B cell (primary cell): ENCODE results near the gene ABHD18. TPM values are rescaled to one million over a fixed set of nuclear protein-coding genes. Genes with fewer than 3 reads are reported as not detected.

Experiments used
- ATAC-seq: fragments of 200-7000 bp; cut with Tn5 transposase; one replicate; pipeline ENCODE4 v1.10.0; 2021; ENCODE audit warnings: low read depth, mild to moderate bottlenecking, moderate number of reproducible peaks, moderate library complexity
- CTCF ChIA-PET: fragments of 350-600 bp; sonication (Branson Sonifier 250); formaldehyde crosslinking; loops from one replicate; lab custom pipeline; 2021; ENCODE audit warnings: antibody characterized with exemption, inconsistent platforms; lab: Charles Lee
- POLR2A ChIA-PET: fragments of 350-600 bp; sonication (Branson Sonifier 250); formaldehyde crosslinking; loops from one replicate; lab custom pipeline; 2021; ENCODE audit warnings: antibody characterized with exemption; lab: Charles Lee
- DNase-seq: peaks from one replicate; pipeline ENCODE4 v3.0.0; 2013
- H2AFZ ChIP-seq: 2 replicates; pipeline ENCODE4 v1.6.1; 2012; ENCODE audit warnings: mild to moderate bottlenecking, low read depth, low read length; ENCODE audit not compliant: insufficient read depth, poor library complexity, severe bottlenecking
- H3K27ac ChIP-seq, 2 donors: 1 replicate in 1 of 2; 2 replicates in 1 of 2; pipeline ENCODE4 v1.5.1; 2012 to 2013; ENCODE audit warnings: low read length in 2 of 2, mild to moderate bottlenecking in 2 of 2, moderate library complexity in 1 of 2
- H3K27me3 ChIP-seq, 4 experiments: fragments of 200-600 bp in 1 of 4; sonication (generic) in 1 of 4; replicated peaks in 1 of 4; 1 replicate in 2 of 4; 2 replicates in 2 of 4; pipeline versions ENCODE4 v1.6.1 to v1.7.0; 2013 to 2016; ENCODE audit warnings: low read length in 3 of 4, mild to moderate bottlenecking in 2 of 4, mixed read lengths in 1 of 4, moderate library complexity in 1 of 4; ENCODE audit not compliant: insufficient read depth in 4 of 4, control insufficient read depth in 3 of 4; ENCODE audit errors: control extremely low read depth in 1 of 4
- H3K36me3 ChIP-seq, 2 experiments: replicated peaks in 1 of 2; 1 replicate in 1 of 2; 2 replicates in 1 of 2; pipeline versions ENCODE4 v1.6.1 to v1.7.1; 2013; ENCODE audit warnings: low read length in 1 of 2; ENCODE audit not compliant: insufficient read depth in 2 of 2, control insufficient read depth in 1 of 2; ENCODE audit errors: control extremely low read depth in 1 of 2, extremely low read depth in 1 of 2
- H3K4me1 ChIP-seq, 2 donors: fragments of 200-600 bp in 1 of 2; sonication (generic) in 1 of 2; 1 replicate in 1 of 2; 2 replicates in 1 of 2; pipeline versions ENCODE4 v1.5.1 to v1.6.1; 2013 to 2017; ENCODE audit warnings: low read length in 2 of 2; ENCODE audit not compliant: control insufficient read depth in 2 of 2, insufficient read depth in 2 of 2
- H3K4me2 ChIP-seq: replicated peaks from 2 replicates; pipeline ENCODE3; 2012; ENCODE audit warnings: mild to moderate bottlenecking, low read depth, low read length; ENCODE audit not compliant: poor library complexity, severe bottlenecking
- H3K4me3 ChIP-seq, 5 experiments: fragments of 200-600 bp in 1 of 5; sonication (generic) in 1 of 5; 1 replicate in 3 of 5; 2 replicates in 2 of 5; pipeline versions ENCODE4 v1.5.1 to v1.7.0; 2011 to 2016; ENCODE audit warnings: low read length in 4 of 5, mild to moderate bottlenecking in 4 of 5, low read depth in 2 of 5, control low read depth in 1 of 5, moderate library complexity in 1 of 5; ENCODE audit not compliant: insufficient read depth in 1 of 5; ENCODE audit errors: control extremely low read depth in 1 of 5, extremely low read depth in 1 of 5
- H3K79me2 ChIP-seq: fragments of 200-600 bp; sonication (generic); one replicate; pipeline ENCODE4 v1.6.0; 2016; ENCODE audit warnings: low read length; ENCODE audit not compliant: control insufficient read depth, insufficient read depth
- H3K9ac ChIP-seq: fragments of 200-600 bp; sonication (generic); 2 replicates; pipeline ENCODE4 v1.6.1; 2017; ENCODE audit warnings: mild to moderate bottlenecking, low read length, moderate library complexity
- H3K9me3 ChIP-seq, 3 donors: one replicate each; pipeline versions ENCODE4 v1.6.1 to v1.7.1; 2013; ENCODE audit warnings: low read length in 2 of 3; ENCODE audit not compliant: control insufficient read depth in 2 of 3, insufficient read depth in 1 of 3; ENCODE audit errors: control extremely low read depth in 1 of 3
- H4K20me1 ChIP-seq: 2 replicates; pipeline ENCODE4 v1.6.0; 2012; ENCODE audit warnings: mild to moderate bottlenecking, low read length; ENCODE audit not compliant: insufficient read depth, control insufficient read depth, poor library complexity, severe bottlenecking
- H3K27ac Mint-ChIP-seq: one replicate; pipeline ENCODE4 v1.8.0; 2021; ENCODE audit warnings: mixed read lengths
- H3K27me3 Mint-ChIP-seq: one replicate; pipeline ENCODE4 v1.8.0; 2021; ENCODE audit warnings: mixed read lengths
- H3K4me1 Mint-ChIP-seq: one replicate; pipeline ENCODE4 v1.8.0; 2021; ENCODE audit warnings: mixed read lengths
- H3K4me3 Mint-ChIP-seq: one replicate; pipeline ENCODE4 v1.8.0; 2021; ENCODE audit warnings: mixed read lengths
- H3K9me3 Mint-ChIP-seq: one replicate; pipeline ENCODE4 v1.8.0; 2022; ENCODE audit warnings: mixed read lengths; ENCODE audit not compliant: insufficient read depth
- CTCF ChIP-seq: fragments of 200-600 bp; IDR thresholded peaks from one replicate; pipeline ENCODE4 v1.8.0; 2022; ENCODE audit warnings: antibody characterized with exemption, mild to moderate bottlenecking
- EZH2 ChIP-seq: IDR thresholded peaks from 2 replicates; pipeline ENCODE4 v1.6.1; 2012; ENCODE audit warnings: borderline replicate concordance, low read depth, mild to moderate bottlenecking, moderate library complexity, low read length; ENCODE audit not compliant: insufficient read depth, poor library complexity, severe bottlenecking
- WGBS: methylation state at CpG from one replicate; pipeline ENCODE4 v1.1.5; 2013; ENCODE audit warnings: missing lambda C conversion rate; ENCODE audit not compliant: insufficient coverage; 5-methylcytosine and 5-hydroxymethylcytosine counted together
- intact Hi-C: fragments of 100-400 bp; cut with micrococcal nuclease; formaldehyde crosslinking; loops from one replicate; pipeline ENCODE4 v1.10.0; 2022
- polyA plus RNA-seq: library from polyadenylated mRNA; depleted of rRNA; stranded (reverse); fragments of >200 nt; gene quantifications from 2 replicates; pipeline ENCODE4 v1.2.3, GENCODE V29; 2012
- total RNA-seq, 2 donors: library from RNA; stranded (reverse); fragments of 120-200 nt in 1 of 2; gene quantifications; 1 replicate in 1 of 2; 2 replicates in 1 of 2; pipeline versions ENCODE4 v1.2.3 to v1.2.4, GENCODE V29; 2013 to 2022

The ABHD18 gene
- total and polyA plus RNA-seq, 2 donors (not counting 1 experiment from before 2014, with no cell fraction given): 6.3 to 17.5 TPM

GRCh38 chr4:128029907-128030306 lies 64.7 kb downstream of the ABHD18 start:
- no peak overlapping the region for H3K4me2 ChIP-seq
- H4K20me1 ChIP-seq: no peaks in the 10 kb centered on the region
- H2AFZ ChIP-seq: no peak overlapping the region
- no peak for ATAC-seq
- Mint-ChIP-seq H3K4me3 (no peak overlapping the region), H3K9me3 (no peaks in the 10 kb centered on the region), H3K27me3 (no peaks in the 10 kb centered on the region), H3K27ac (no peak overlapping the region), H3K4me1 (no peaks in the 10 kb centered on the region)
- POLR2A ChIA-PET: no interaction called here
- no peak overlapping the region for H3K27ac ChIP-seq
- no peak overlapping the region for H3K9ac ChIP-seq
- peaks cover 0 to 2% (median 0%) of the 10 kb centered on the region in 3 donors for H3K9me3 ChIP-seq
- TF ChIP-seq EZH2 (no peak), CTCF (no peak)
- peaks cover 13 to 14% of the 10 kb centered on the region in 2 experiments for H3K36me3 ChIP-seq
- no peak overlapping the region for H3K4me3 ChIP-seq
- DNase-seq: no peak
- H3K27me3 ChIP-seq: no peaks in the 10 kb centered on the region
- WGBS: 86% methylated on average over 1 of the region's 4 CpGs
- CTCF ChIA-PET: no interaction called here
- intact Hi-C loops: loop anchor here (5.0 kb wide), 1 partner anchor 43 kb away; no protein-coding TSS in a partner anchor
- H3K4me1 ChIP-seq: no peaks in the 10 kb centered on the region
- no peaks in the 10 kb centered on the region for H3K79me2 ChIP-seq

DNA sequence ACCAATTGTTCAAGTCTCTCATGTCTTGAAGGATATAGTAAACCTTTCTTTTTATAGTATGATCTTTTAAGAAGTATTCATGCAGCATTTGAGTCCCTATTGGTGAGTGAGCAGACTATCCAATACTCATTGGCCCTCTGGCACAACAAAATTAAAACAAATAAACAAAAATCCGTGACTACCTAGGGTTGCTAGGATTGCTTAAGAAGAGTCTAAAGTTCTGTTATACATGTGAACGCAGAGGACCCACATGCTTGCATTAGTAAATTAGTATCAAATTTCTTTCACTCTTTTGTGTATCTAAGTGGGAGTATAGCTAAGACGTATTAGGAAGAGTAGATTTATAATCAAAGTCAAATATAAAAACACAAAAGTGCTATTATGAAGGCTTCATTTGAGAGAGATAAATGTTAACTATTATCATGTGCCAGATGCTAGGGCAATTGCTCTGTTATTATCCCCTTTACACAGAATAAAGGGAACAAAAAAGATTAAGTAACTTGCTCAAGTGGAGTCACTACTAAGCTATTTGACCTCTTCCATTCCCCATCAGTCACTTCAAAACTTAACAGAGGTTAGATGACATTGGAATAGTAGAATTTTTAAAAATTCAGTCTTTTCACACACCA lies 66.7 kb downstream of the ABHD18 start:
- Histone ChIP-seq H2AFZ (no peak overlapping the region), H3K4me2 (no peak overlapping the region), H3K4me1 (no peaks in the 10 kb centered on the region), H3K4me3 (no peak overlapping the region), H3K9ac (no peak overlapping the region), H4K20me1 (no peaks in the 10 kb centered on the region), H3K27ac (no peak overlapping the region), H3K9me3 (no peaks in the 10 kb centered on the region), H3K79me2 (no peaks in the 10 kb centered on the region), H3K36me3 (peaks cover 11 to 14% of the 10 kb centered on the region in 2 experiments), H3K27me3 (no peaks in the 10 kb centered on the region)
- no peak for TF ChIP-seq CTCF
- TF ChIP-seq EZH2: no peak
- no peaks in the 10 kb centered on the region for H3K9me3 Mint-ChIP-seq
- H3K27me3 Mint-ChIP-seq: no peaks in the 10 kb centered on the region
- H3K4me3 Mint-ChIP-seq: no peak overlapping the region
- ATAC-seq (no peak), DNase-seq (no peak)
- H3K27ac Mint-ChIP-seq: no peak overlapping the region
- intact Hi-C loops: no loop called here
- WGBS: no CpG with 5 or more reads among the region's 3 CpGs
- CTCF ChIA-PET: no interaction called here
- no peaks in the 10 kb centered on the region for H3K4me1 Mint-ChIP-seq
- POLR2A ChIA-PET: no interaction called here
